WTC11 (cell line): Measurements from ENCODE around the gene PDZD2. TPM values are rescaled to one million over a fixed set of nuclear protein-coding genes. Genes with fewer than 3 reads are reported as not detected.

Experiments
- ATAC-seq: fragments of 200-7000 bp; cut with Tn5 transposase; 2 replicates; pipeline ENCODE4 v1.10.0; 2021; ENCODE audit warnings: mild to moderate bottlenecking, moderate library complexity
- CTCF ChIA-PET: fragments of 300-600 bp; sonication (Branson Sonifier 250); formaldehyde crosslinking; loops from one replicate; lab custom pipeline; 2021; ENCODE audit warnings: antibody characterized with exemption; lab: Charles Lee
- POLR2A ChIA-PET: fragments of 350-600 bp; sonication (Branson Sonifier 250); formaldehyde crosslinking; loops from one replicate; lab custom pipeline; 2021; ENCODE audit warnings: antibody characterized with exemption; lab: Charles Lee
- DNase-seq: peaks from one replicate; pipeline ENCODE4 v3.0.0; 2021; ENCODE audit warnings: low spot score
- H3K27ac Mint-ChIP-seq: 2 replicates; pipeline ENCODE4 v1.8.0; 2021; ENCODE audit warnings: mixed read lengths
- H3K27me3 Mint-ChIP-seq: 2 replicates; pipeline ENCODE4 v1.8.0; 2021; ENCODE audit warnings: low read depth, mild to moderate bottlenecking, moderate library complexity, mixed read lengths
- H3K36me3 Mint-ChIP-seq: 2 replicates; pipeline ENCODE4 v1.8.0; 2021; ENCODE audit warnings: mixed read lengths
- H3K4me1 Mint-ChIP-seq: 2 replicates; pipeline ENCODE4 v1.8.0; 2022; ENCODE audit warnings: mixed read lengths
- H3K4me3 Mint-ChIP-seq: 2 replicates; pipeline ENCODE4 v1.8.0; 2021; ENCODE audit warnings: mild to moderate bottlenecking, moderate library complexity, mixed read lengths
- H3K9me3 Mint-ChIP-seq: 2 replicates; pipeline ENCODE4 v1.8.0; 2021; ENCODE audit warnings: mixed read lengths
- ATF2 ChIP-seq: sonication (generic); formaldehyde crosslinking; IDR thresholded peaks from 2 replicates; pipeline ENCODE4 v1.8.1; 2022; ENCODE audit warnings: low read depth, missing genetic modification reagents, borderline replicate concordance
- ATF3 ChIP-seq: sonication (generic); formaldehyde crosslinking; conservative IDR thresholded peaks from 2 replicates; pipeline ENCODE4 v1.8.1; 2022; ENCODE audit warnings: mild to moderate bottlenecking, missing genetic modification reagents
- E2F5 ChIP-seq: sonication (generic); formaldehyde crosslinking; IDR thresholded peaks from 2 replicates; pipeline ENCODE4 v1.8.1; 2022; ENCODE audit warnings: mild to moderate bottlenecking, moderate library complexity, missing genetic modification reagents
- ESRRA ChIP-seq: sonication (generic); formaldehyde crosslinking; IDR thresholded peaks from 2 replicates; pipeline ENCODE4 v1.8.1; 2022; ENCODE audit warnings: mild to moderate bottlenecking, missing genetic modification reagents, borderline replicate concordance
- FOXJ3 ChIP-seq: sonication (generic); formaldehyde crosslinking; IDR thresholded peaks from 2 replicates; pipeline ENCODE4 v1.9.0; 2021; ENCODE audit warnings: missing genetic modification reagents, mild to moderate bottlenecking, borderline replicate concordance
- IRF1 ChIP-seq: sonication (generic); formaldehyde crosslinking; IDR thresholded peaks from 2 replicates; pipeline ENCODE4 v1.8.0; 2023; ENCODE audit warnings: missing genetic modification reagents
- JAZF1 ChIP-seq: fragments of 250-450 bp; sonication (Bioruptor Pico); IDR thresholded peaks from 2 replicates; pipeline ENCODE4 v1.9.0; 2021; ENCODE audit warnings: moderate library complexity, mild to moderate bottlenecking, inconsistent platforms
- NR1H2 ChIP-seq: sonication (generic); formaldehyde crosslinking; IDR thresholded peaks from 2 replicates; pipeline ENCODE4 v1.9.0; 2021; ENCODE audit warnings: mild to moderate bottlenecking, moderate library complexity, missing genetic modification reagents
- NR3C1 ChIP-seq: sonication (generic); formaldehyde crosslinking; conservative IDR thresholded peaks from 2 replicates; pipeline ENCODE4 v1.8.1; 2023; ENCODE audit warnings: low read depth, mild to moderate bottlenecking, missing genetic modification reagents
- PRRX2 ChIP-seq: fragments of 250-450 bp; sonication (Bioruptor Pico); IDR thresholded peaks from 2 replicates; pipeline ENCODE4 v1.8.0; 2021; ENCODE audit warnings: mild to moderate bottlenecking
- SMAD3 ChIP-seq: sonication (generic); formaldehyde crosslinking; IDR thresholded peaks from 2 replicates; pipeline ENCODE4 v1.8.0; 2022; ENCODE audit warnings: missing genetic modification reagents, mild to moderate bottlenecking, borderline replicate concordance
- SMAD4 ChIP-seq: sonication (generic); formaldehyde crosslinking; IDR thresholded peaks from 2 replicates; pipeline ENCODE4 v1.8.0; 2022; ENCODE audit warnings: mild to moderate bottlenecking, missing genetic modification reagents
- STAT6 ChIP-seq: sonication (generic); formaldehyde crosslinking; conservative IDR thresholded peaks from 2 replicates; pipeline ENCODE4 v1.8.1; 2023; ENCODE audit warnings: mild to moderate bottlenecking, low read depth, missing genetic modification reagents, moderate library complexity
- TP53 ChIP-seq: sonication (generic); formaldehyde crosslinking; IDR thresholded peaks from 2 replicates; pipeline ENCODE4 v1.8.1; 2023; ENCODE audit warnings: mild to moderate bottlenecking, missing genetic modification reagents
- ZNF263 ChIP-seq: sonication (generic); formaldehyde crosslinking; IDR thresholded peaks from 2 replicates; pipeline ENCODE4 v1.8.1; 2022; ENCODE audit warnings: low read depth, mild to moderate bottlenecking, moderate library complexity, missing genetic modification reagents
- ZNF423 ChIP-seq: fragments of 250-450 bp; sonication (Bioruptor Pico); IDR thresholded peaks from 2 replicates; pipeline ENCODE4 v2.1.2; 2022; ENCODE audit warnings: mild to moderate bottlenecking, moderate library complexity
- ZSCAN18 ChIP-seq: fragments of 250-450 bp; sonication (Bioruptor Pico); IDR thresholded peaks from 2 replicates; pipeline ENCODE4 v2.1.2; 2022; ENCODE audit warnings: mild to moderate bottlenecking, moderate library complexity
- total RNA-seq: library from RNA; stranded (reverse); gene quantifications from 3 replicates; pipeline ENCODE4 v1.2.3, GENCODE V29; 2021

The PDZD2 gene
- total RNA-seq, 1 experiment from 2014 or later = 11.4 TPM

- no peak for TF ChIP-seq ZNF423 (CRISPR knock-in tag)
Observed at GRCh38 chr5:32094691-32095090, 455.8 kb downstream of the PDZD2 start (continued).

- no peak for TF ChIP-seq ZSCAN18 (CRISPR knock-in tag)
- TF ChIP-seq ATF2 (CRISPR knock-in tag) = no peak
- no peak for TF ChIP-seq NR1H2 (CRISPR knock-in tag)
- no peak for TF ChIP-seq JAZF1 (CRISPR knock-in tag)
- no peak for TF ChIP-seq ESRRA (CRISPR knock-in tag)
- no peak for TF ChIP-seq E2F5 (CRISPR knock-in tag)
- no peak for TF ChIP-seq PRRX2 (CRISPR knock-in tag)
- TF ChIP-seq ZNF423 (CRISPR knock-in tag) = no peak
- no peak for TF ChIP-seq ATF3 (CRISPR knock-in tag)
- no peak for TF ChIP-seq STAT6 (CRISPR knock-in tag)
- H3K27ac Mint-ChIP-seq = no peak overlapping the region
- ATAC-seq (no peak), DNase-seq (no peak)
- H3K4me3 Mint-ChIP-seq = no peak overlapping the region
- CTCF ChIA-PET = interaction anchor here (0.6 kb wide), 1 partner anchor 85 kb away, joined by 3 read pairs; no protein-coding TSS in a partner anchor
- POLR2A ChIA-PET = no interaction called here
- H3K4me1 Mint-ChIP-seq = peaks cover 5% of the 10 kb centered on the region
- no peaks in the 10 kb centered on the region for H3K9me3 Mint-ChIP-seq
- H3K27me3 Mint-ChIP-seq = no peaks in the 10 kb centered on the region
- peaks cover 13% of the 10 kb centered on the region for H3K36me3 Mint-ChIP-seq
Observed at GRCh38 chr5:32095261-32095671, 456.3 kb downstream of the PDZD2 start.

- TF ChIP-seq ZNF263 (CRISPR knock-in tag) = no peak
- no peak for TF ChIP-seq IRF1 (CRISPR knock-in tag)
- TF ChIP-seq TP53 = no peak
- no peak for TF ChIP-seq ESRRA (CRISPR knock-in tag)
- no peak for TF ChIP-seq E2F5 (CRISPR knock-in tag)
- no peak for TF ChIP-seq FOXJ3 (CRISPR knock-in tag)
- no peak for TF ChIP-seq SMAD3 (CRISPR knock-in tag)
- TF ChIP-seq NR3C1 (CRISPR knock-in tag) = no peak
- no peak for TF ChIP-seq SMAD4
- DNase-seq (no peak), ATAC-seq (no peak)
- peaks cover 5% of the 10 kb centered on the region for H3K4me1 Mint-ChIP-seq
- ChIA-PET POLR2A (interaction anchor here (0.7 kb wide), 1 partner anchor 260 kb away, joined by 4 read pairs; no protein-coding TSS in a partner anchor), CTCF (interaction anchor here (0.7 to 1.0 kb wide), 2 partner anchors 11 to 233 kb away, joined by 3 to 7 read pairs; no protein-coding TSS in a partner anchor)
- 0 out of 2 replicates have a peak overlapping the region, but pooled peaks have one; percentile 6 for H3K27ac Mint-ChIP-seq
- H3K4me3 Mint-ChIP-seq = no peak overlapping the region
- peaks cover 25% of the 10 kb centered on the region for H3K36me3 Mint-ChIP-seq
- no peaks in the 10 kb centered on the region for H3K27me3 Mint-ChIP-seq
- no peaks in the 10 kb centered on the region for H3K9me3 Mint-ChIP-seq
Observed at GRCh38 chr5:32096891-32097595, 458.1 kb downstream of the PDZD2 start.
